HG03378 (cell line): ENCODE measurements around the gene ZNF41.
A peak's percentile ranks its signal among the peaks of the same experiment; 100 is the strongest.
"Not testable (repeated sequence)": the region's sequence is repeated elsewhere in the genome, so short reads cannot be mapped to it uniquely, and the experiment has no call there.

Experiments used
- ATAC-seq: cut with Tn5 transposase; IDR thresholded peaks from one replicate; pipeline ENCODE4 v1.9.1; 2021; ENCODE audit warnings: mild to moderate bottlenecking, moderate library complexity; ENCODE audit not compliant: unreplicated experiment

The ZNF41 gene

GRCh38 chrX:47482512-47483305, at the start of gene ZNF41:
Gene ZNF41 (minus strand): TSS chrX:47483222. CDS start chrX:47467481, 15,741 bp downstream.
- peak; percentile 78 for ATAC-seq

- ATAC-seq, result no peak
These were observed 47.0 kb upstream of the ZNF41 start for GRCh38 chrX:47530049-47530448.

GRCh38 chrX:47529548-47529947, 46.5 kb upstream of the ZNF41 start:
- no peak for ATAC-seq

- no peak for ATAC-seq
These were observed 40.7 kb upstream of the ZNF41 start for GRCh38 chrX:47523713-47524166.

GRCh38 chrX:47523297-47523696, 40.3 kb upstream of the ZNF41 start:
- peak; percentile 51 for ATAC-seq

- no peak for ATAC-seq
These were observed 35.1 kb upstream of the ZNF41 start for GRCh38 chrX:47518144-47518543.

GRCh38 chrX:47515941-47516665, 33.1 kb upstream of the ZNF41 start:
- no peak for ATAC-seq

- ATAC-seq, result no peak
These were observed 31.7 kb upstream of the ZNF41 start for GRCh38 chrX:47514533-47515235.

GRCh38 chrX:47513034-47513965, 30.3 kb upstream of the ZNF41 start:
- ATAC-seq, result not testable (repeated sequence)

GRCh38 chrX:47512383-47512782, 29.4 kb upstream of the ZNF41 start:
- not testable (repeated sequence) for ATAC-seq

GRCh38 chrX:47507153-47507867, 24.3 kb upstream of the ZNF41 start:
- no peak for ATAC-seq

- ATAC-seq, result no peak
These were observed 20.1 kb upstream of the ZNF41 start for GRCh38 chrX:47503151-47503550.

- ATAC-seq, result no peak
These were observed 19.5 kb upstream of the ZNF41 start for GRCh38 chrX:47502316-47503125.

- no peak for ATAC-seq
These were observed 18.4 kb upstream of the ZNF41 start for GRCh38 chrX:47501226-47502074.

- ATAC-seq, result no peak
These were observed 17.5 kb upstream of the ZNF41 start for GRCh38 chrX:47500554-47500953.

GRCh38 chrX:47499293-47499692, 16.3 kb upstream of the ZNF41 start:
- ATAC-seq, result no peak

- no peak for ATAC-seq
These were observed 15.4 kb upstream of the ZNF41 start for GRCh38 chrX:47498411-47498810.

- no peak for ATAC-seq
These were observed 14.4 kb upstream of the ZNF41 start for GRCh38 chrX:47497271-47497888.
